ENCODE measurements around the gene DHFR.

DHFR gene

DNA sequence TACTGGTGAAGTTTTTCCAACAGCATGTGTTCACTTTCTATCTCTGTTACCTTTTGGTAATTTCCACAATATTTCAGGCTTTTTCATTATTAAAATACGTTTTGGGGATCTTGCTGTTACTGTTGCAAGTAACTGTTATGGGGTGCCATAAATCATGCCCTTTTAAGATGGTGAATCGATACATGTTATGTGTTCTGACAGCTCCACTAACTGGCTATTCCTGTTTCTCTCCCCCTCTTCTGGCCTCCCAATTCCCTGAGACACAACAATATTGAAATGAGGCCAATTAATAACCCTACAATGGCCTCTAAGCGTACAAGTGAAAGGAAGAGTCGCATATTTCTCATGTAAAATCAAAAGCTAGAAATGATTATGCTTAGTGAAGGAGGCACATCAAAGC, 13.4 kb downstream of the DHFR start:
- TF ChIP-seq, protein P1, sequence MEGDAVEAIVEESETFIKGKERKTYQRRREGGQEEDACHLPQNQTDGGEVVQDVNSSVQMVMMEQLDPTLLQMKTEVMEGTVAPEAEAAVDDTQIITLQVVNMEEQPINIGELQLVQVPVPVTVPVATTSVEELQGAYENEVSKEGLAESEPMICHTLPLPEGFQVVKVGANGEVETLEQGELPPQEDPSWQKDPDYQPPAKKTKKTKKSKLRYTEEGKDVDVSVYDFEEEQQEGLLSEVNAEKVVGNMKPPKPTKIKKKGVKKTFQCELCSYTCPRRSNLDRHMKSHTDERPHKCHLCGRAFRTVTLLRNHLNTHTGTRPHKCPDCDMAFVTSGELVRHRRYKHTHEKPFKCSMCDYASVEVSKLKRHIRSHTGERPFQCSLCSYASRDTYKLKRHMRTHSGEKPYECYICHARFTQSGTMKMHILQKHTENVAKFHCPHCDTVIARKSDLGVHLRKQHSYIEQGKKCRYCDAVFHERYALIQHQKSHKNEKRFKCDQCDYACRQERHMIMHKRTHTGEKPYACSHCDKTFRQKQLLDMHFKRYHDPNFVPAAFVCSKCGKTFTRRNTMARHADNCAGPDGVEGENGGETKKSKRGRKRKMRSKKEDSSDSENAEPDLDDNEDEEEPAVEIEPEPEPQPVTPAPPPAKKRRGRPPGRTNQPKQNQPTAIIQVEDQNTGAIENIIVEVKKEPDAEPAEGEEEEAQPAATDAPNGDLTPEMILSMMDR (IDR thresholded peaks at IDR 0.05; ENCODE audit: borderline replicate concordance, extremely low read depth, low read length, poor library complexity, severe bottlenecking), result no peak
- TF ChIP-seq EZH2 (IDR thresholded peaks at IDR 0.05; ENCODE audit: borderline replicate concordance, low read depth, low read length, severe bottlenecking), result no peak
- Histone ChIP-seq H3K36me3 (ENCODE audit: insufficient read depth, low read length) (peaks cover 63% of the 10 kb centered on the region), H3K4me2 (ENCODE audit: insufficient read depth, low read length) (no peak overlapping the region)

GRCh38 chr5:80634193-80634592, 20.6 kb downstream of the DHFR start:
- no peak overlapping the region for H3K4me2 ChIP-seq (ENCODE audit: insufficient read depth, low read length)

More for the DNA sequence above, 13.4 kb downstream of the DHFR start:
- H3K9me3 ChIP-seq (ENCODE audit: insufficient read depth, low read length, severe bottlenecking), result no peaks in the 10 kb centered on the region
- no peak overlapping the region for H3K27ac ChIP-seq (ENCODE audit: low read length)
- H3K4me3 ChIP-seq (ENCODE audit: low read depth in 1 of 2, low read length in 2 of 2), result no peak overlapping the region
- H3K27me3 ChIP-seq (ENCODE audit: insufficient read depth, low read length, poor library complexity), result no peaks in the 10 kb centered on the region
- ATAC-seq (ENCODE audit: insufficient read depth, low read depth) (no peak), DNase-seq (no peak)
- H2AFZ ChIP-seq (ENCODE audit: low read depth, low read length), result no peak overlapping the region
- H3K9ac ChIP-seq (ENCODE audit: low read depth, low read length), result no peak overlapping the region
- H4K20me1 ChIP-seq (ENCODE audit: insufficient read depth, low read length), result peaks cover 25% of the 10 kb centered on the region; the same call in 1 of the 2 replicates
- peaks cover 57% of the 10 kb centered on the region for H3K79me2 ChIP-seq (ENCODE audit: insufficient read depth, low read length)
- no peaks in the 10 kb centered on the region for H3K4me1 ChIP-seq (ENCODE audit: insufficient read depth, low read length)

GRCh38 chr5:80632700-80633099, 22.1 kb downstream of the DHFR start:
- peaks cover 2% of the 10 kb centered on the region; the same call in 1 of the 2 replicates for H3K79me2 ChIP-seq (ENCODE audit: insufficient read depth, low read length)
- no peaks in the 10 kb centered on the region; the same call in 1 of the 2 replicates for H4K20me1 ChIP-seq (ENCODE audit: insufficient read depth, low read length)
- TF ChIP-seq EZH2 (IDR thresholded peaks at IDR 0.05; ENCODE audit: borderline replicate concordance, low read depth, low read length, severe bottlenecking), result no peak
- TF ChIP-seq, protein P1 (IDR thresholded peaks at IDR 0.05; ENCODE audit: borderline replicate concordance, extremely low read depth, low read length, poor library complexity, severe bottlenecking), result no peak
- H3K27ac ChIP-seq (ENCODE audit: low read length), result no peak overlapping the region
- no peaks in the 10 kb centered on the region for H3K9me3 ChIP-seq (ENCODE audit: insufficient read depth, low read length, severe bottlenecking)
- H3K9ac ChIP-seq (ENCODE audit: low read depth, low read length), result no peak overlapping the region
- no peak overlapping the region for H3K4me2 ChIP-seq (ENCODE audit: insufficient read depth, low read length)
- no peaks in the 10 kb centered on the region for H3K4me1 ChIP-seq (ENCODE audit: insufficient read depth, low read length)
- no peak for ATAC-seq (ENCODE audit: insufficient read depth, low read depth)
- H3K36me3 ChIP-seq (ENCODE audit: insufficient read depth, low read length), result peaks cover 88% of the 10 kb centered on the region
- H3K4me3 ChIP-seq (ENCODE audit: low read depth in 1 of 2, low read length in 2 of 2), result no peak overlapping the region
- DNase-seq, result no peak
- no peak overlapping the region for H2AFZ ChIP-seq (ENCODE audit: low read depth, low read length)
- no peaks in the 10 kb centered on the region for H3K27me3 ChIP-seq (ENCODE audit: insufficient read depth, low read length, poor library complexity)

More at GRCh38 chr5:80634193-80634592, 20.6 kb downstream of the DHFR start:
- no peak for TF ChIP-seq EZH2 (IDR thresholded peaks at IDR 0.05; ENCODE audit: borderline replicate concordance, low read depth, low read length, severe bottlenecking)
- TF ChIP-seq, protein P1 (IDR thresholded peaks at IDR 0.05; ENCODE audit: borderline replicate concordance, extremely low read depth, low read length, poor library complexity, severe bottlenecking), result no peak
- Histone ChIP-seq H3K9me3 (ENCODE audit: insufficient read depth, low read length, severe bottlenecking) (no peaks in the 10 kb centered on the region), H3K27me3 (ENCODE audit: insufficient read depth, low read length, poor library complexity) (no peaks in the 10 kb centered on the region), H3K36me3 (ENCODE audit: insufficient read depth, low read length) (peaks cover 95% of the 10 kb centered on the region), H3K27ac (ENCODE audit: low read length) (no peak overlapping the region), H3K4me1 (ENCODE audit: insufficient read depth, low read length) (no peaks in the 10 kb centered on the region), H4K20me1 (ENCODE audit: insufficient read depth, low read length) (peaks cover 5% of the 10 kb centered on the region; the same call in 1 of the 2 replicates), H3K79me2 (ENCODE audit: insufficient read depth, low read length) (peaks cover 7% of the 10 kb centered on the region; the same call in 1 of the 2 replicates), H3K9ac (ENCODE audit: low read depth, low read length) (no peak overlapping the region), H3K4me3 (ENCODE audit: low read depth in 1 of 2, low read length in 2 of 2) (no peak overlapping the region), H2AFZ (ENCODE audit: low read depth, low read length) (no peak overlapping the region)
- DNase-seq, result no peak
- no peak for ATAC-seq (ENCODE audit: insufficient read depth, low read depth)
